Activated naive CD8-positive, alpha-beta T cell (primary cell): ENCODE results near the gene CELF2.

Source experiments
- H3K27ac Mint-ChIP-seq: one replicate; pipeline ENCODE4 v1.8.0; 2021; ENCODE audit warnings: mixed read lengths
- H3K27me3 Mint-ChIP-seq: one replicate; pipeline ENCODE4 v1.8.0; 2021; ENCODE audit warnings: mixed read lengths
- H3K36me3 Mint-ChIP-seq: one replicate; pipeline ENCODE4 v1.8.0; 2021; ENCODE audit warnings: mixed read lengths
- H3K4me1 Mint-ChIP-seq: one replicate; pipeline ENCODE4 v1.8.0; 2021; ENCODE audit warnings: low read depth, mixed read lengths
- H3K4me3 Mint-ChIP-seq: one replicate; pipeline ENCODE4 v1.8.0; 2021; ENCODE audit warnings: mild to moderate bottlenecking, mixed read lengths
- H3K9me3 Mint-ChIP-seq: one replicate; pipeline ENCODE4 v1.8.0; 2021; ENCODE audit warnings: low read depth, mixed read lengths

Gene CELF2

DNA sequence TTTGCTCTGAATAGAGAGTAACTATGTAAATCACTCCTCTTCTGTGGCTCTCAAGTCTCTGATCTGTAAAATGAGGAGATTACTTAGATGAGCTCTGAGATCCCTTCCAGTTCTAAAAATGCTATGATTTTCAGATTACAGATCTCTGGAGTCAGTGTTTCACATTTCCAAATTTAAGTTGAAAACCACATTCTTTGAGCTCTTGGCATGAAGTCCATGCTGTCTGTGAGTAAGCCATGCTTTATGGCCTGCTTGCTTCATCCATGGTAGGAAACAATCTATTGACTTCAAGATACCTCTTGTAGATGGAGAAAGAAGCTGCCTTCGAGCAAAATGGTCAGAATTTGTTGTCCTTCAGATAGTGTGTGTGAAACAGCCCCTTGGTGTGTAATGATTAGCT lies 64.9 kb downstream of the CELF2 start:
- no peaks in the 10 kb centered on the region for H3K4me1 Mint-ChIP-seq
- peaks cover 3% of the 10 kb centered on the region for H3K27me3 Mint-ChIP-seq
- H3K36me3 Mint-ChIP-seq: no peaks in the 10 kb centered on the region
- H3K9me3 Mint-ChIP-seq: no peaks in the 10 kb centered on the region
- no peak overlapping the region for H3K4me3 Mint-ChIP-seq
- H3K27ac Mint-ChIP-seq: no peak overlapping the region

DNA sequence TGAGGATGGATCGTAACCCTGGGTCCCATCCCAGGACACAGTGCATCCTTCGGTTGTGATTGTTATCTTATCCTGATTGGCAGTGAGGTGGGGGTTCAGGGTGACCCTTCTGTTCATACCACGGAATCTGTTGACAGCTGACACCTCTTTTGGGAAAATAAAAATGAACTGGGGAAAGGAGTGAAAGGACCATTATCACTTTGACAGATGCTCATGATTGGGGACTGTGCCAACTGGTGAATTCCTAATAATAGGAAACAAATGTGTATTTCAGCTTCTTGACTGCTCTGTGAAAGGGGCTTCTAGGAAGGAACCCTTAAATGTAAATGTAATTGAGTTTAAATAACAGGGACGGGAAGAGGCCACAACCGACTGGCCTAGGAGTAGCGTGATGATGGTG lies 65.4 kb downstream of the CELF2 start:
- no peaks in the 10 kb centered on the region for H3K36me3 Mint-ChIP-seq
- H3K4me3 Mint-ChIP-seq: no peak overlapping the region
- H3K27me3 Mint-ChIP-seq: peaks cover 3% of the 10 kb centered on the region
- H3K27ac Mint-ChIP-seq: no peak overlapping the region
- no peaks in the 10 kb centered on the region for H3K4me1 Mint-ChIP-seq
- H3K9me3 Mint-ChIP-seq: no peaks in the 10 kb centered on the region

DNA sequence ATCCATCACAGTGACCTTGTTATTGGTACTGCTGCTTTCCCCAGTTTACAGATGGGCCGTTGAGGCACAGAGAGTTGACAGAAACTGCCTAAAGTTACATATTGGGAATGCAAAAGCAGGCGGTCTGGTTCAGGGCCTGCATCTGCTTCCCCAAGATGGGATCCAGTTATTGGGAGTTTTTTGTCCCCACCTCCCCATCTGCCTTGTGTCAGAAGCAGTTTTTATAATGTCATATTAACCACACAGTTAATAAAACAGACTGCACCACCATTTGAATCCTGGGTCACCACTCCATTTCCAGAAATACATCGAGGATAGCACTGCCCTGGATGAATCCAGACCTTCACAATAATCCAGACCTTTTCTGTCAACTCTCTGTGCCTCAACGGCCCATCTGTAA lies 67.9 kb downstream of the CELF2 start:
- Mint-ChIP-seq H3K4me1 (no peaks in the 10 kb centered on the region), H3K27ac (no peak overlapping the region)

DNA sequence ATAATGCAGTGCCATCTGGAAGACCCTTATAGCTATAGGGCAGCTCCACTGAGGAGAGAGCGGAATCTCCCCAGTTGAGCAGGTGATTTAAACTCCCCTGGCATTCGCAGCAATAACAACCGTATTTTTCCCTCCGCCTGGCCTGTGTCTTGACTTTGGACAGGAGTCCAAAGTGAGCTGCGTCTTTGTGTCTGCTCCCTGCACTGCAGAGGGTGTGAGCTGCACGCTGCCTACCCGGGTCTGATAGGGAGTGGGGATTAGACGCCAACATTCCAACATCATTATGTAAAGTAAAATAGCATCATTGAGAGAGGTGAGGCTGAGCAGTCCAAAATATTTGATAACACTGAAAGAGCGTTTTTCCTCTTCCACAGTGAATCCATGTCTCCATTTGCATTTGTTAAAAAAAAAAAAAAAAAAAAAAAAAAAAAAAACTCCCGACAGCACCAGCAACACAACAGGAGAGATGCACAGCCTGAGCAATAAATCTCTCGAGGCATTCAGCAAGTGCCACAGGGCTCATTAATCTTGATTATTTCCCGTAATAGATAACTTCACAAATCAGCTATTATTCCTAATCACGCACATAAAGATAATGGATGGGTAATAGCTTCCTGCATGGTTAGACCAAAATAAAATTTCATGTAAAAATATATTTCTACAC lies 68.6 kb downstream of the CELF2 start:
- Mint-ChIP-seq H3K27me3 (peaks cover 3% of the 10 kb centered on the region), H3K9me3 (no peaks in the 10 kb centered on the region), H3K4me1 (no peaks in the 10 kb centered on the region), H3K4me3 (no peak overlapping the region), H3K36me3 (no peaks in the 10 kb centered on the region), H3K27ac (no peak overlapping the region)

More for the DNA sequence above, 67.9 kb downstream of the CELF2 start:
- Mint-ChIP-seq H3K36me3 (no peaks in the 10 kb centered on the region), H3K27me3 (peaks cover 3% of the 10 kb centered on the region), H3K9me3 (no peaks in the 10 kb centered on the region), H3K4me3 (no peak overlapping the region)

DNA sequence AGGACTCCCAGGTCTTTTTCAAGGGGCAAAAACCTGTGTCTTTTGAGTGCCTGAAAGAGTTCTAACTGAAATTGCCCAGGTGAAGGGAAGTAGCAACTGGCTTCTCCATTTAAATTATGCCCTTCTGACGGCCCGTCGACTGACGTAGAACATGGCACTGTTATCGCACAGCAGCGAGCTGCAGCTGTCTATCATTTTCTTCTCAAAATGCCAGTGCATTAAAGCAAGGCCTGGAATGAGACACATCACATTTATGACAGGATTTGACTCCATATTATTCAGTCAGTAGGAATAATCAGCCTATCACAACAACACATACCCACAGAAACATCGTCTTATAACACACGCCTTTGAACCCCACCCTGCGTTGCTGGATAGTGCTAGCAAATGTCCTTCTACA lies 69.7 kb downstream of the CELF2 start:
- Mint-ChIP-seq H3K27ac (no peak overlapping the region), H3K4me1 (no peaks in the 10 kb centered on the region), H3K27me3 (peaks cover 3% of the 10 kb centered on the region), H3K36me3 (peaks cover 2% of the 10 kb centered on the region), H3K9me3 (no peaks in the 10 kb centered on the region), H3K4me3 (no peak overlapping the region)

DNA sequence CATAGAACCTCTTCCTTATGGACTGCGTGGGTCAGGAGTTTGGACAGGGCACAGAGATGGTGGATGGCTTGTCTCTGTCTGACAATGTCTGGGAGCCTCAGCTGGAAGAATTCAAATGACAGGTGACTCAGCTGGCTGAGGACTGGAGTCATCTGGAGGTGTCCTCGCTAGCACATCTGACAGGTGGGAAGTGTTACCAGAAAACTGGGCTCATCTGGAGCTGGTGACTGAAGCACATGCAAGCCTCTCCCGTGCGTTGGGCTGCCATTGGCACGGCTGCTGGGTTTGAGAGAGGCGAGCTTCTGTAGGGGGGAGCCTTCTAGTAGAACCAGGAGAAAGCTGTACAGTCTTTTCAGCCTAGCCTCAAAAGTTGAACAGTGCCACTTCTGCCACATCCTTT lies 71.0 kb downstream of the CELF2 start:
- H3K27me3 Mint-ChIP-seq: peaks cover 3% of the 10 kb centered on the region
- no peaks in the 10 kb centered on the region for H3K9me3 Mint-ChIP-seq
- H3K27ac Mint-ChIP-seq: no peak overlapping the region
- peaks cover 2% of the 10 kb centered on the region for H3K36me3 Mint-ChIP-seq
- no peak overlapping the region for H3K4me3 Mint-ChIP-seq
- H3K4me1 Mint-ChIP-seq: no peaks in the 10 kb centered on the region

DNA sequence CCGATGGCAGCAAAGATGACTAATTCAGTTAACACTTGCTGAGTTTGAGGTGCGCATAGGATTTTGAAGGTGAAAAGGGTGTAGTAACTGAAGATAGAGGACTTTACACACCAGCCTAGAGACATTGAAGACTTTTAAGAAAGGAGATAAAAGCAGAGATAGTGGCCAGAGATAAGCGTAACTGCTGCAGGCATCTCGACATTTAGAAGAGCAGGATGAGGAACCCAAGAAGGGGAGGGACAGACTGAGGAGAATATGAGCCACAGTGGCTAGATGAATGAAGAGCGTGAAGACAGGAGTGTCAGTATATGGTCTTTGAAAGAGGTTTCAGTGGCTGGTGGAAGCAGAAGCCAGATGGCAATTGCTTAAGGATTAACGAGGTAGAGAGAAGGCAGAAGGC lies 71.6 kb downstream of the CELF2 start:
- Mint-ChIP-seq H3K36me3 (peaks cover 2% of the 10 kb centered on the region), H3K4me3 (no peak overlapping the region), H3K4me1 (no peaks in the 10 kb centered on the region), H3K27ac (no peak overlapping the region), H3K27me3 (peaks cover under 1% of the 10 kb centered on the region), H3K9me3 (no peaks in the 10 kb centered on the region)

DNA sequence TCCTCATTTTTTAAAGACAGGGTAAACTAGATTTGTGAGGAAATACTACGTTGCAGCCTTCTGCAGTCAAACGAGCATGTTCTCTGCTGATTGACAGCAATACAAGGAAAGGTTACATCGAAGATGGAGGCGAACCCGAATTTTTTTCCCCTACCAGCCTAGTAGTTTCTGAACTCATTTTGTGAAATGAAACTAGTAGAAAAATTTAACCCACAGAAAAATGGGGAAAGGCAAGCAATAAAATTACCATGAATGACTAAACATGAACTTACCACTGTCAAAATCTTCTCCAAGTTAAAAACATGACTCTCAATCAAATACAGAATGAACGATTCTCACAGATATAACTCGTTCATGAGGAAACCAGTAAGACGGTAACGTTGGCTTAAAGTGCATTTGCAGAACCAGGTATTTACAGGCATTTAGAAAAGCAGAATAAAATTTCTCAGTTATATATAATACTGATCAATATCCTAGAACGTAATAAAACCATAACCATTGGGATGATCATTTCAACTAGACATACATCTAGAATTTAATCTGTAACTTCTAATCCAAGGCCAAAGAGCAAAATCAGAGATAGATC lies 73.9 kb downstream of the CELF2 start:
- H3K4me1 Mint-ChIP-seq: no peaks in the 10 kb centered on the region
- H3K4me3 Mint-ChIP-seq: no peak overlapping the region
- no peaks in the 10 kb centered on the region for H3K27me3 Mint-ChIP-seq
- no peaks in the 10 kb centered on the region for H3K9me3 Mint-ChIP-seq
- H3K27ac Mint-ChIP-seq: no peak overlapping the region
- peaks cover 2% of the 10 kb centered on the region for H3K36me3 Mint-ChIP-seq

DNA sequence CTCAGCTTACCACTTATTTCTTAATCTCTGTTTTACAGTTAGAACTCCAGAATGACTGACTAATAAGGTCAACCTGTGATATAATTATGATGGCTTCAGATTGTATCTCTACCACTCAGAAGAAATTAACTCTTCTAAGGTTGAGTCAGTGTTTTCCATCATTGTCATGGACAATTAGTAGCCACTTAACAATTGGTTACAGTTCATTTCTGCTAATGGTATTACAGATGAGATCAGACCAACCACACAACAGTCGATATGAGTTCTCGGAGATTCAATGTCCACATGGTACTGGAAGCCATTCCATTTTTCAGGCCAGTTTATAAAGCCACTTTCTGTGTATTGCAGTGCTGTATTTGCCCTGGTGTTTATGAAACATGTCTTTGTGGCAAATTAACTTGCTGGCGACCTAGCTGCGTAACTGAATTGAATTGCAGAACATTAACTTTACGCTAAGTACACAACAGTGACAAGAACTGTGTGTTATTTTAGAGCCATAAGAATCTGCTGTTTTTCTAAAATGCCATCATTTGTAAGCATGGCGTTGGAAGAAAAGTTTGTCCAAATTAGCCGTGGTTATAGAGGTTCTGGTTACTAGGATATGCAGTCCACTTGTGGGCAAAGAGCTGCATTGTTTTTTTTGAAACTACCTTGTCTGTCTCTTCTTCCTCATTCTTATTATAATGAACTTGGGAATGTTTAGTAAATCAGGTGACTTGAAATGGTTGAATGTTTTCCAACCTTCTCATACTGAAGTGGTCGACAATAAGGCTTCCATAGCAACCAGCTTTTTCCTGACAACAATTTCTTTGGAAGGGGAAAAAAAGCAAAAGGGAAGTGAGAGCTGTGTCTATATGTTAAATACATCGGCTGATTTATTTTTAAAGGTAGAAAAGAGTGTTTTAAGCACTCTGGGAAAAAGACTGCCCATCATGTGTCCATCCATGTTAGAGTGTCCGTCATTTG lies 76.4 kb downstream of the CELF2 start:
- H3K9me3 Mint-ChIP-seq: no peaks in the 10 kb centered on the region
- peaks cover 4% of the 10 kb centered on the region for H3K36me3 Mint-ChIP-seq
- H3K4me1 Mint-ChIP-seq: no peaks in the 10 kb centered on the region
- H3K4me3 Mint-ChIP-seq: no peak overlapping the region
- H3K27me3 Mint-ChIP-seq: no peaks in the 10 kb centered on the region
- no peak overlapping the region for H3K27ac Mint-ChIP-seq

DNA sequence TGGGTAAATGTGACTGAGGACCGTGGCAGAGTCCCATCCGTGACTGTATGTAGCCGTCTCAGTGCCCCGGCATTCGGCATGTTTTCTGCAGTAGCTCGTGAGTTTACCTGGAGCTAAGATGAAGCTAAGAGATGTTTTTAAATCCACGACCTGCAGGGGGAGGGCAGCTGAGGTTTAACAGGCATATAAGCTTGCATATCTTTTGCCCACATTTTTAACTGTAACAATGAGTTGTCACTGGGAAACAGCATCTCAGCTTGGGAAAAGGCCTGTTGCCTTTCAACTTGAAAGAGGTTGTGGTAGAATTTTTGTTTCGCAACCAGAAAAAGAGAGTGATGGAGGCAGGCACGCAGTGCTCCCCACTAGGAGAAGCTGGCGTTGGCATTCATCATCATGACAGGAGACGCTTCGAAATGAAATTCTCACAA lies 77.7 kb downstream of the CELF2 start:
- Mint-ChIP-seq H3K36me3 (peaks cover 4% of the 10 kb centered on the region), H3K27ac (no peak overlapping the region), H3K4me3 (no peak overlapping the region), H3K4me1 (no peaks in the 10 kb centered on the region), H3K27me3 (no peaks in the 10 kb centered on the region), H3K9me3 (no peaks in the 10 kb centered on the region)

DNA sequence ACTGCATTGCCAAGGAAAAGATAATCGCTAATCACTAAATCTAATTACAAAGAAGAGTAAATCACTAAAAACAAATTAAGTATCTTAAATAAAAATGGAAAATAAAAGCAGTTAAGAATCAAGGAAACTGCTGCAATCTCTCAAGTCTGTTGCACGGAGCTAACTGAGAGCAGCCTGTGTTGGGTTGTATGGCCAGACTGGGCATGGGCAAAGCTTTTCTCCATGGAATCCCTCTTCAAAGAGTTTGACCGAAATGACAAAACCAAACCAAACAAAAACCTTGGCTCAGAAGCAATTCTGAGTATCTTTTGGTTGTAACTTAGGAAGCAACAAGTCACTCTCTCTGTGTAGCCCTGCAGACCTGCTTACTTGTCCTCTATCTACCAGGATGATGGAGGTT lies 78.8 kb downstream of the CELF2 start:
- Mint-ChIP-seq H3K36me3 (peaks cover 4% of the 10 kb centered on the region), H3K4me3 (no peak overlapping the region), H3K9me3 (no peaks in the 10 kb centered on the region), H3K27me3 (no peaks in the 10 kb centered on the region), H3K4me1 (no peaks in the 10 kb centered on the region), H3K27ac (no peak overlapping the region)

DNA sequence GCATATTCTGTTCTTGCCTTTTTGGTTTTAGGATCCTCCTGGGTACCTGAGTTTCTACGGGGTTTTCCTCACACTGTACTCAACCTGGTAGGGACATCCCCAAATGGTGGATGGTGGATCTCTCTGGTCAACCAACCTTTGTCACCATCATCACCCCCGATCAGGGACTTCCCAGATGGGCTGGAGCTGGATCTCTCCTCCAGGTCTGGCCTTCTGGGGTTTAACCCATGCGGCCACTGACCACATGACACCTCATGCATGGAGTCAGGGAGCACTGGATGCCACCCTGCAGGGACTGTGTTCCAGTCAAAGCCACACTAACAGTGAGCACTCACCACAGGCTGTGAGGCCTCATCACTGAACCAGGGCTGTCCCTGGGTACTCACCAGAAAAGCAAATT lies 80.0 kb downstream of the CELF2 start:
- H3K36me3 Mint-ChIP-seq: peaks cover 2% of the 10 kb centered on the region
- no peak overlapping the region for H3K4me3 Mint-ChIP-seq
- no peaks in the 10 kb centered on the region for H3K27me3 Mint-ChIP-seq
- no peak overlapping the region for H3K27ac Mint-ChIP-seq
- H3K9me3 Mint-ChIP-seq: no peaks in the 10 kb centered on the region
- H3K4me1 Mint-ChIP-seq: no peaks in the 10 kb centered on the region

DNA sequence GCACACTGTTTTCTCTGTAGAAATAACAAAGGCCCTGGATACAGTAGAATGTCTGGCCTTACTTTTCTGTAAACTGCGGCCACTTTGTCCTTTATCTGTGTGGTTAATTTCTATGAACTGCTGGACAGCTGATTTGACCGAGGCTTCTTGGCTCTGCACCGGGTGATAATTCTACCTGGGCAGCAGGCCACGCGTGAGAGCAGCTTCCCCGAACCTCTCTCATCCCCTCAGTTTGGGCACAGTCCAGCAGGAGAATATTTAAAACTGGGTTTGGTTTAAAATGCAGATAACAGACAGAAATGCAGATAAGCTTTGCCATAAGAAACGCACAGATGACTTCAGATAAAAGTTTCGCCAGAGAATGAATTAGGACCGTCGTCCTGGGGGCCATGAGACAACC lies 81.0 kb downstream of the CELF2 start:
- no peaks in the 10 kb centered on the region for H3K4me1 Mint-ChIP-seq
- H3K27ac Mint-ChIP-seq: no peak overlapping the region
- no peaks in the 10 kb centered on the region for H3K9me3 Mint-ChIP-seq
- peaks cover 2% of the 10 kb centered on the region for H3K36me3 Mint-ChIP-seq
- H3K27me3 Mint-ChIP-seq: no peaks in the 10 kb centered on the region
- H3K4me3 Mint-ChIP-seq: no peak overlapping the region

DNA sequence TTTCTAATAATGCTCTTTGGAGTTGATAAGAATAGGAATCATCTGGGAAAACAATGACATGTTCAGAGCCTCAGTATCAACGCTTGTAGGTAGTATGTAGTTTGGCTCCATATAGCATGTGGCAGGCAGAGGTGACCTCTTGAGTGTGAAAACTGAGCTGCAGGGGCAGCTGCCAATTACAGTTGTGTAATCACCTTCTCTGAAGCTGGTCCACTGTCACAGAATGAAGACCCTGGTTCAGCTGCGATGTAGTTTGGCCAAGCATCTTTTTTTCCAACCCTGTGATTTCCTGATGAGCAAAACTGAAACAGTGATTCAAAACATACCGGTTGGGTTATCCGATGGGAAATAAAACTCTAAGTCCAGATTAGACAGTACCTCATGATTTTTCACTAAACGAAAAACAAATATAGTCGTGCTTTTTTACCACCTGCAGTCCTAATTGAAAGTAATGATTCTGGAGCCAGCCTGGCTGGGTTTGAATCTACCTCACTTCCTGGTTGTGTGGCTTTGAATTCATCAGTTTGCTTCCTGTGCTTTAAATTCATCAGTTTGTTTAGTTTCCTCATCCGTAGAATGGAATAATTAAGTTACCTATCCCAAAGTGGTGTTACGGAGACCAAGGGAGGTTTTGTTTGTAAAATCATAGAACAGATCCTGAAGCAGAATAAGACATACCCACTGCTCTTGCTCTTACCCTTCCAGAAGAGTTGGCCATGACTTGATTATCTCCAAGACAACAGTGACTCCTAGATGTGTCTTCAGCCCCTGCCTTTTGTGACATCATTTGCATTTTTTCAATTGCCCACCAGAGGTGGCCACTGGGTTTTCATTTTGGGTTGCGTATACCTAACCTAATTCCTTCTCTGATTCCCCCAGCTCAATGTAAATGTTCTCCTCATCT lies 87.4 kb downstream of the CELF2 start:
- no peak overlapping the region for H3K4me3 Mint-ChIP-seq
- H3K27ac Mint-ChIP-seq: no peak overlapping the region
- no peaks in the 10 kb centered on the region for H3K27me3 Mint-ChIP-seq

More for the DNA sequence above, 87.4 kb downstream of the CELF2 start:
- no peaks in the 10 kb centered on the region for H3K36me3 Mint-ChIP-seq
- peaks cover 18% of the 10 kb centered on the region for H3K4me1 Mint-ChIP-seq
- H3K9me3 Mint-ChIP-seq: no peaks in the 10 kb centered on the region
